Measurements from ENCODE around the gene CEMIP. TPM values are rescaled to one million over a fixed set of nuclear protein-coding genes. Genes with fewer than 3 reads are reported as not detected.
A peak's percentile ranks its signal among the peaks of the same experiment; 100 is the strongest.

CEMIP gene
- total RNA-seq, 4 donors from 2014 or later: 0.21 to 1.4 (median 1.2) TPM; not detected in 1

DNA sequence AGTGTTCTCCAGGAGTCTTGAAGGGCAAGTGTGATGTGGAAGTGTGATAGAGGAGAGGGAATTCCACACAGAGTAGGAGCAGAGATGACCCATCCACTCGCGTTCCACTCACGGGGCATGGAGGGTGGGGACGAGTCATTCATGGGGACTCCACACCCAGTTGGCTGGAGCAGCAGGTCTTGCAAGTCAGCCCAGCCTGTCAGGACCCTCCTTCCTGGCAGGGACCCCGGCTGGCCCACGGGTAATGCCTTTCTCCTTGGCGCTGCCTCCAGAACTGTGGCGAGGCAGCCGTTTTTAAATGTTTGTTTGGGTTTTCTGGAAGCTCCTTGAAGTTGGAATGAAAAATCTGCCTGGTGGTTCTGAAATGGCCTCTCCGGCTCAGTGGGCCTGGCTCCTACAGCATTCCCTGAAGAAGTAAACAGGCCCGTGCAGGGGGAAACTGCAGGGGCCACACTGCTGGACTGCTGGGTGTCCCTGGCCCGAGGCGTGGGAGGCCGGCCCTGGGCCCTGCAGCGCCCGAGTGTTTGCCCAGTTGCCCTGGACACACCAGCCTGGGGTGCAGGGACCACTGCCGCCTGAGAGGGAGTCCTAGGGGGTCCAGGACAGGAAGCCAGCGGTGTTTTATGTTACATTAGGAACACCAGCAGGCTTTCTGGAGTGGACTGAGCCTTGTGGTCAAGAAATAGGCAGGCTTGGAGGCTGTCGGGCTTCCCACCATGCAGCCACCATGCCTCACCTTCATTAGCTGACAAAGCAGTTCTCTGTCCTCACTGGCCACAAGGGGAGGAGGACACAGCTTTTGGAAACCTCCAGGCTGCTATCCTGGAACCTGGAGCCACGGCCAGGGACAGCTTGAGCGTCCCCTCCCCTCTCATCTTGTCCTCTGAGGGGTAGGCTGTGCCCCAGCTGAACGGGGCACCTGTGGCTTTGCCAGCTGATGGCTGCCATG is 61.3 kb downstream of the CEMIP start:
- 78 to 85% methylated on average over 21 to 22 of the region's 22 CpGs for WGBS, 2 donors
- H3K27ac ChIP-seq: no peak overlapping the region
- H3K4me3 ChIP-seq: no peak overlapping the region
- peaks cover 0 to 4% of the 10 kb centered on the region in 2 donors for H3K27me3 ChIP-seq
- TF ChIP-seq EP300 (IDR thresholded peaks at IDR 0.05) (no peak), POLR2A (IDR thresholded peaks at IDR 0.05) (no peak)
- TF ChIP-seq, protein P1, sequence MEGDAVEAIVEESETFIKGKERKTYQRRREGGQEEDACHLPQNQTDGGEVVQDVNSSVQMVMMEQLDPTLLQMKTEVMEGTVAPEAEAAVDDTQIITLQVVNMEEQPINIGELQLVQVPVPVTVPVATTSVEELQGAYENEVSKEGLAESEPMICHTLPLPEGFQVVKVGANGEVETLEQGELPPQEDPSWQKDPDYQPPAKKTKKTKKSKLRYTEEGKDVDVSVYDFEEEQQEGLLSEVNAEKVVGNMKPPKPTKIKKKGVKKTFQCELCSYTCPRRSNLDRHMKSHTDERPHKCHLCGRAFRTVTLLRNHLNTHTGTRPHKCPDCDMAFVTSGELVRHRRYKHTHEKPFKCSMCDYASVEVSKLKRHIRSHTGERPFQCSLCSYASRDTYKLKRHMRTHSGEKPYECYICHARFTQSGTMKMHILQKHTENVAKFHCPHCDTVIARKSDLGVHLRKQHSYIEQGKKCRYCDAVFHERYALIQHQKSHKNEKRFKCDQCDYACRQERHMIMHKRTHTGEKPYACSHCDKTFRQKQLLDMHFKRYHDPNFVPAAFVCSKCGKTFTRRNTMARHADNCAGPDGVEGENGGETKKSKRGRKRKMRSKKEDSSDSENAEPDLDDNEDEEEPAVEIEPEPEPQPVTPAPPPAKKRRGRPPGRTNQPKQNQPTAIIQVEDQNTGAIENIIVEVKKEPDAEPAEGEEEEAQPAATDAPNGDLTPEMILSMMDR (IDR thresholded peaks at IDR 0.05): no peak
- no peak for DNase-seq (ENCODE audit: low spot score in 2 of 2)
- H3K4me1 ChIP-seq: no peaks in the 10 kb centered on the region
- H3K9me3 ChIP-seq: no peaks in the 10 kb centered on the region
- H3K36me3 ChIP-seq: no peaks in the 10 kb centered on the region

GRCh38 chr15:80841541-80841940 is 62.4 kb downstream of the CEMIP start:
- no peaks in the 10 kb centered on the region for H3K4me1 ChIP-seq
- no peaks in the 10 kb centered on the region for H3K9me3 ChIP-seq
- no peak for DNase-seq (ENCODE audit: low spot score in 2 of 2)
- 90 to 98% methylated on average over 5 of the region's 5 CpGs for WGBS, 2 donors
- H3K4me3 ChIP-seq: no peak overlapping the region
- H3K36me3 ChIP-seq: no peaks in the 10 kb centered on the region
- TF ChIP-seq POLR2A (IDR thresholded peaks at IDR 0.05): no peak
- H3K27me3 ChIP-seq: peaks cover 0 to 4% of the 10 kb centered on the region in 2 donors
- no peak overlapping the region for H3K27ac ChIP-seq

DNA sequence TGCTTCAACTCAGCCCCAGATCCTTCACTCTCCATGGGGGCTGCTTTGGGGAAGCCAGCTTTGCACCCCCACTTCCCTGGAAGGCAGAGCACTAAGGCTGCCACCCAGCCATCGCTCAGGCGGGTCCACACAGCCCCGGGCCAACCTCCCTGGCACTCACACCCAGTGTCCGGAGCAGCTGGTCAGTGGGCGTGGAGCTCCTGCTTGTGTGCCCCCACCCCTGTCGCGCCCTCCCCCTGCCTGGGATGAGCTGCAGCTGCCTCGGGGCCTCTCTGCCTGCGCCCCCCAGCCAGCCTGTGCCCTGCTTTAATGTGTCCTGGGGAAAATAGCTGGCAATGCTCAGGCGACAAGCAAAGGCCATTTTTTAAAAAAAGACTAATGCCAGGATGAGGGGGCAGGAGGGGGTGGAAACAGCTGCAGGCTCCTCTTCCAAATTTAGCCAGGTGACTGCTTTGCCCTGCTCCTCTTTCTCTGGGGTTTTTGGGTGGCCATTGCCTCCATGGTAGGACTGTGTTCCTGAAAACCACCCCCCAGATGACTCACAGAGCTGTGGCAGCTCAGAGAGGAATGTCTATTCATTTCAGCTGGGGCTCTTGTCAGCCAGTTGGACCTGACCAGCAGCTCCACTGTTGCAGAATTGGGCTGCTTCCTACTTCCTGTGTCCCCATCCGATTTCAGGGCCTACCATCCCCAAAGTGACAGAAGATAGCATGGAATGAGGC is 65.0 kb downstream of the CEMIP start:
- Histone ChIP-seq H3K36me3 (no peaks in the 10 kb centered on the region), H3K4me1 (no peaks in the 10 kb centered on the region), H3K27me3 (peaks cover 0 to 4% of the 10 kb centered on the region in 2 donors), H3K4me3 (no peak overlapping the region), H3K27ac (no peak overlapping the region), H3K9me3 (no peaks in the 10 kb centered on the region)
- TF ChIP-seq POLR2A (IDR thresholded peaks at IDR 0.05) (no peak), EP300 (IDR thresholded peaks at IDR 0.05) (no peak)
- TF ChIP-seq, protein P1 (IDR thresholded peaks at IDR 0.05): no peak
- no peak for DNase-seq (ENCODE audit: low spot score in 2 of 2)
- WGBS, 2 donors: 60 to 73% methylated on average over 9 to 11 of the region's 11 CpGs

DNA sequence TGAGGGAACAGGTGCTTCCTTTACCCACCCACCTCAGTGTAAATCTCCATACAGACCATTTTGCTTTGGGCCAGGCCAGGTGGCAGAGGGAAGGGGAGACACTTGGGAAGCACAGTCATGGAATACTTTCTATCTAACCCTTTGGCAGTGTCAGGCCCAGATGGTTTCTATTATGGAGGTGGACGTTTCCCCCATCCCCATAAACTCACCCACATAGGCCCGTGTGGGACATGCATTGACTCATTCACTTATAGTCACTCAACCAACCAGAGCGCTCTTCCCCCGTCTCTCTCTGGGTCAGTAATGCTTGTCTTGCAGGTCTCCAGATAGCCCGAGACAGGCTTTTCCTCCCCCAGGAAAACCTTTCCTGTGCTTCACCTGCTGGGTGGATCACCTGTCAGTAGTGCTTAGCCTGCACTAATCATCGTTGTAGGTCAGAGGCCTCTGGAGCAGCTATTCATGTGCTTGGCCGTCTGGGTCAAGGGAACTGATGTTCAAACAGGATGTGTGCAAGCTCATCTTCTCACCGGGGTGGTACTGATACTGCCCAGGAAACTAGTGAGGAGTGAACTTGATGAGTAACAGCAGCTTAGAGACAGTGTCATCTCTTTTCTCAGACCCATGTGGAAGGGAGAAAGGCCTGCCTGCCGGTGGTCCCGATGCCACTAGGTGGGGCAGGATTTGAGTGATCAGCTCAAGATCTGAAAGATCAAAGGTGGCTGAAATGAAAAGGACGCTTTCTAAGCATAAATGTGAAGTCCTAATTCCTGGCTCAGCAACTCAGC is 67.1 kb downstream of the CEMIP start:
- no peak overlapping the region for H3K27ac ChIP-seq
- TF ChIP-seq POLR2A (IDR thresholded peaks at IDR 0.05): no peak
- no peaks in the 10 kb centered on the region for H3K36me3 ChIP-seq
- no peak for DNase-seq (ENCODE audit: low spot score in 2 of 2)
- H3K4me3 ChIP-seq: no peak overlapping the region
- WGBS, 2 donors: 75% methylated on average over 11 of the region's 11 CpGs
- no peaks in the 10 kb centered on the region for H3K9me3 ChIP-seq
- no peaks in the 10 kb centered on the region for H3K4me1 ChIP-seq
- H3K27me3 ChIP-seq: no peaks in the 10 kb centered on the region

DNA sequence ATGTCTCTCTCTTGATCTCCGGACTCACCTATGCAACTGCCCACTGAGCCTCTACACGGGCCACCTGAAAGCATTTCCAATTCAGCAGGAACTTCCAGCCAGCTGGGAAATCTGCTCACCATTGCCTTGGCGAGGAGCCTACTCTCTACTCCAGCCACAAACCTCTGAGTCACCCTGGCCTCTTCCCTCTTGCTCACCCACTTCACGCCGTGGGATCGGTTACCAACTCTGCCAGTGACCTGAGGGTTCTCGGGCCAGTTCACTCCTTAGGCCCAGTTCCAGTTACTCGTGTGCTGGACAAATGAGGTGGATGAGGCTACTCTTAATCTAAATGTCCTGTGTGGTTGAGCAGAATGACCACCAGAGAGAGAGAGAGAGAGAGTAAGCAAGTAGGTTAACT is 70.1 kb downstream of the CEMIP start:
- Histone ChIP-seq H3K27ac (no peak overlapping the region), H3K27me3 (no peaks in the 10 kb centered on the region), H3K9me3 (no peaks in the 10 kb centered on the region), H3K36me3 (no peaks in the 10 kb centered on the region), H3K4me3 (no peak overlapping the region), H3K4me1 (peaks cover 0 to 5% (median 0%) of the 10 kb centered on the region in 4 donors)
- DNase-seq (ENCODE audit: low spot score in 2 of 2): peak in 1 of 2 donors; percentile 10
- TF ChIP-seq, protein P1 (IDR thresholded peaks at IDR 0.05): no peak
- no peak for TF ChIP-seq EP300 (IDR thresholded peaks at IDR 0.05)
- TF ChIP-seq POLR2A (IDR thresholded peaks at IDR 0.05): no peak
- WGBS, 2 donors: 60 to 70% methylated on average over 8 of the region's 8 CpGs
